HS-27A (cell line): ENCODE measurements around the gene CALY.
"Not testable (repeated sequence)": the region's sequence is repeated elsewhere in the genome, so short reads cannot be mapped to it uniquely, and the experiment has no call there.

ENCODE experiments used
- DNase-seq: peaks from one replicate; pipeline ENCODE4 v3.0.0-alpha.2; 2012; ENCODE audit warnings: low read depth, missing footprints

Gene CALY

GRCh38 chr10:133329491-133330202 is 7.0 kb downstream of the CALY start:
- no peak for DNase-seq

- no peak for DNase-seq
Measured at GRCh38 chr10:133328358-133329343, 8.0 kb downstream of the CALY start.

GRCh38 chr10:133327651-133328357 is 8.9 kb downstream of the CALY start:
- no peak for DNase-seq

- DNase-seq: no peak
Measured at GRCh38 chr10:133326745-133327650, 9.7 kb downstream of the CALY start.

GRCh38 chr10:133326223-133326551 is 10.5 kb downstream of the CALY start:
- no peak for DNase-seq

GRCh38 chr10:133325440-133326222 is 11.1 kb downstream of the CALY start:
- DNase-seq: no peak

GRCh38 chr10:133324857-133325260 is 11.8 kb downstream of the CALY start:
- no peak for DNase-seq

GRCh38 chr10:133324198-133324792 is 12.4 kb downstream of the CALY start:
- no peak for DNase-seq

GRCh38 chr10:133322064-133322709 is 14.5 kb downstream of the CALY start:
- not testable (repeated sequence) for DNase-seq

GRCh38 chr10:133320852-133321422 is 15.8 kb downstream of the CALY start:
- not testable (repeated sequence) for DNase-seq

- DNase-seq: no peak
Measured at GRCh38 chr10:133318494-133319127, 18.1 kb downstream of the CALY start.

- DNase-seq: no peak
Measured at GRCh38 chr10:133316732-133317131, 20.0 kb downstream of the CALY start.

GRCh38 chr10:133316266-133316665 is 20.4 kb downstream of the CALY start:
- DNase-seq: no peak

- no peak for DNase-seq
Measured at GRCh38 chr10:133315847-133316246, 20.8 kb downstream of the CALY start.

GRCh38 chr10:133314911-133315310 is 21.8 kb downstream of the CALY start:
- no peak for DNase-seq

GRCh38 chr10:133313192-133313591 is 23.5 kb downstream of the CALY start:
- DNase-seq: no peak

GRCh38 chr10:133312769-133313145 is 23.9 kb downstream of the CALY start:
- no peak for DNase-seq

GRCh38 chr10:133312016-133312768 is 24.5 kb downstream of the CALY start:
- DNase-seq: no peak
